ENCODE measurements around the gene DHH. TPM values are rescaled to one million over a fixed set of nuclear protein-coding genes. Genes with fewer than 3 reads are reported as not detected.
"Not testable (repeated sequence)": the region's sequence is repeated elsewhere in the genome, so short reads cannot be mapped to it uniquely, and the experiment has no call there.

The DHH gene
- total RNA-seq, 1 experiment from 2014 or later: not detected

- DNase-seq (ENCODE audit: low read depth): no peak
Measured at GRCh38 chr12:49070971-49071370, 23.6 kb downstream of the DHH start.

GRCh38 chr12:49069507-49070346 is 24.9 kb downstream of the DHH start, which contains the start of gene RHEBL1:
TSS of gene RHEBL1 (minus strand) at chr12:49069979. CDS start at chr12:49069785, 194 bp downstream.
- peak; percentile 97 for DNase-seq (ENCODE audit: low read depth)

GRCh38 chr12:49068879-49069506 is 25.6 kb downstream of the DHH start:
- DNase-seq (ENCODE audit: low read depth): no peak

- DNase-seq (ENCODE audit: low read depth): no peak
Measured at GRCh38 chr12:49066120-49066519, 28.5 kb downstream of the DHH start.

DNA sequence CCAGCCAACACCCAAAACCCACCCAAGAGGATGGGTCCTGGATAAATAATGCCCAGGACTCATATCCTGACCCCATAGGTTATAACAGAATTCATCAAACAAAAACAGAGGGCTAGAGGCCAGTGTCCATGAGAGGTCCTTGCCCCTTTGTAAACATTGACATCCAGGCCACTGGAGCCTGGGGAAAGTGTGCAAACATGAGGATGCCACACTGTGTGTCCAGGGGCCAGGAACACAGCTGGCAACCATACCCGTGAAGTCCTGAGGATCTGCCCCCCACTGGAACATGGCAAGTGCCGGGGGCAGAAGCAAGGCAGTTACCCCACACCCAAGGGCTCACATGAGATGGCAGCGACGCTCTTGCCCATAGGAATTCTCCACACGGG is 29.8 kb downstream of the DHH start:
- no peak for DNase-seq (ENCODE audit: low read depth)

GRCh38 chr12:49061916-49062315 is 32.7 kb downstream of the DHH start:
- DNase-seq (ENCODE audit: low read depth): not testable (repeated sequence)

DNA sequence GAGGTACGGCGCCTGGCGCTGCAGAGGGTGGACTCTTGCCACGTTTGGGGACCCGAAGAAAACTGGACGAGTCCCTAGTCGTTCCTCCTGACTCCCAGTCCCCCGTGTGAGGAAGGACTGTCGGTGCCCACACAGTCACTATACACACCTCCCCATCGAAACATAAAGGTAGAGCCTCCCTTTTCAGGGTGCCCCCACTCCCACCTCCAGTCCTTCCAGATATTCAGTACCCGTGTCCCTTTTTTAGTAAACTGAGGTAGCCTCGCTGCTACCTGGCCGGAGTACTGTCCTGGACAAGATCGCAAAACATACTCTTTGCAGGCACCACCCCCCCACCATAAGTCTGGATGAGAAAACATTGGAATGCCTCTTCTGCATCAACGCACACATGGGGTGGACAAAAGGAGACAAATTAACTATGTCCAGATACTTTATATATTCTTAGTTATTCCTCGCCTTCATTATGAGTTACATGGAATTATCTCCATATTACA is 33.4 kb downstream of the DHH start:
- DNase-seq (ENCODE audit: low read depth): no peak

- peak; percentile 86 for DNase-seq (ENCODE audit: low read depth)
Measured at GRCh38 chr12:49060237-49061156, 34.1 kb downstream of the DHH start, which contains the start of gene KMT2D. TSS of gene KMT2D (minus strand) at chr12:49060794. CDS start at chr12:49055324, 5,470 bp downstream.

- DNase-seq (ENCODE audit: low read depth): peak; percentile 30
Measured at GRCh38 chr12:49059299-49060171, 35.1 kb downstream of the DHH start.

- no peak for DNase-seq (ENCODE audit: low read depth)
Measured at GRCh38 chr12:49059045-49059298, 35.6 kb downstream of the DHH start.

- no peak for DNase-seq (ENCODE audit: low read depth)
Measured at GRCh38 chr12:49058366-49059044, 36.1 kb downstream of the DHH start.

DNA sequence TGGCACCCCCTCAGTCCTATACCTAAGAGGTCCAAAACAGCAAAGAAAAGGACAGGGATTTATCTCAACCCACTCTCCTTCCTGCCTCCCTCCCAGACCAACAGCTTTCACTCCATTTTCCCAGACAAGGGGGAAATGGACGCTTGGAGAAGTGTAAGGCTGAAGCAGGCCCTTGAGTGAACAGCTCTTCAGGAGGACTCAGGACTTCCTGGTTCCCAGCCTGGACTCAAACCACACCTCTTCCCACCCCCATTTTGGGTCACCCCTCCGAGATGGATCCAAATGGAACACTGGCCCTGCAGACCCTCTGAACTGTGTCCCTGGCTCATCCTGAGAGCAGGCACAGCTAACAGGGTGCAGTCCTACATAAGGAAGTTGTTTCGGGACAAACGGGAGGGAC is 36.7 kb downstream of the DHH start:
- DNase-seq (ENCODE audit: low read depth): peak; percentile 7

DNA sequence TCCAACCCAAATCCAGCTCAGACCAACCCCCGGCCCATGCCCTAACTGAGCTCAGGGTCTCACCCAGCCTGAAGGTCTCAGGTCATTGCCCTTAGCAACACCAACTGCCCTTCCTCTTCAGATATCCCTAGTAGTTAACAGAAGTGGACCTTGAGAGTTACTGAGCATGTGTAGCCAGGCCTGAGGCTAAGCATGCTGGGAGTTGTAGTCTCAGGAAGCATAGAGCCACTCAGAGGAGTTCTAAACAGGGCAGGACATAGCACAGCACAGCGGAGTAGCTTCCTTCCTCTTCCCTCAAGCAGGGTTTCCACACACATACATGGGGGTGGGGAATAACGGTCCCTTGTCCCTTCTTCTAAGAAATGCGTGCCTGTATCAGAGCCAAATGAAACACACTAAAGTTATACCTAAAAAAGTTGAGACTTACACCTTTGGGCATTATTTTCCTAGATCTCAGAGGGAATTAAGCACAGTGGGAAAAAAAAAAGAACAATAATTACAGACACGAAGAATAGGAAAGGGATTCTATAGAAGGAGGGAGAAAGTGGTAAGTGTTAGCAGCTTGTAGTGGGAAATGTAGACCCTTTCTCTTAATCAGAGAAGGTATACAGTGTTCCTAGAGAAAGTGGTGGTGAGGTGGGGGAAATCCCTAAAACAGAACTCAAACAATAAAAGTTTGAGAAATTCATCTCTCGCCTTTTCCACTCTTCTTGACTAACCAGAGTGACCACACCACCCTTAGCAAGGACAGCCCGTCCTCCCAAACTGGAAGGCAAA is 38.4 kb downstream of the DHH start:
- DNase-seq (ENCODE audit: low read depth): peak; percentile 43

- DNase-seq (ENCODE audit: low read depth): no peak
Measured at GRCh38 chr12:49055092-49055491, 39.5 kb downstream of the DHH start.

DNA sequence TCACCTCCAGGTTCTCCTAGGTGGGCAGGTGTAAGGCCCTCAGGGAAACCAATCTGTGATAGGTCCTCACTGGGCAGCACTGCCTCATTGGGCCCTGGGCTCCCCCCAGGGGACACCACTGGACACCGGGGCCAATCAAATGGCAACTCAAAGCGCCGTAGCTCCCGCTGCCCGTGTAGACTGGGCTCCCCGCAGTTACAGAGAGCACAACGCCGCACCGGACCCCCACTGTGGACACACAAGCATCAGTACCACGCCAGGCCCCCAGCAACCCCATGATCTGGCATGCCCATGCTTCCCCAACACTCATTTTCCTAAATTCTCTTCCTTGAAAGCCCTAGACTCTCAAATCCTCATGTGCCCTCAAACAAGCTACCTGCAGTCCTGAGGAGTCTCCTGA is 40.1 kb downstream of the DHH start:
- no peak for DNase-seq (ENCODE audit: low read depth)

DNA sequence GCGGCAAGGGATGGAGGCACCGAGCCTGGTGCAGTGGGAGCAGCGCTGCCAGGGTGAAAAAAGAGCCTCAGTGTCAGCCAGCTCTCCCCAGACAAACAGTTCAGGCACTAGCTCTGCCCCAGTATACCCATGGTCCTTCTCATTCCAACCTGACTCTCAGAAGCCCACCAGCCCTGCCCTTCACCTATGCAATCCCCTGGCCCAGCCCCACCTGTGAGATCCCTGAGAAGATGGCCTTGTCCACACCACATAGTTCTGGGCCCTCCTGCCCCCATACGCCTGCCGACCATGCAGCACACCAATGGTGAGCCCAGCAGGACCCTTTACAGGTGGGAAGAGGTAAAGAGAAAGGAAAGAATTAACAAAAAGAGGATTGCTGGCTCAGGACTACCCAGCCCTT is 40.5 kb downstream of the DHH start:
- DNase-seq (ENCODE audit: low read depth): no peak

GRCh38 chr12:49052451-49053208 is 42.0 kb downstream of the DHH start:
- DNase-seq (ENCODE audit: low read depth): no peak

GRCh38 chr12:49051777-49052438 is 42.7 kb downstream of the DHH start:
- no peak for DNase-seq (ENCODE audit: low read depth)
